HCT116 (cell line): Measurements from ENCODE around the gene NET1.

Experiments
- CEBPB ChIP-seq: IDR thresholded peaks from 2 replicates; pipeline ENCODE4 v1.6.1; 2012; ENCODE audit warnings: low read depth
- CTCF ChIP-seq, 3 experiments: fragments of 200-600 bp in 1 of 3; sonication (generic) in 1 of 3; IDR thresholded peaks in 2 of 3; conservative IDR thresholded peaks in 1 of 3; 2 replicates each; pipeline ENCODE4 v1.5.1; 2012 to 2017; ENCODE audit warnings: low read depth in 2 of 3, low read length in 2 of 3, antibody characterized with exemption in 1 of 3, borderline replicate concordance in 1 of 3, control low read depth in 1 of 3, mild to moderate bottlenecking in 1 of 3, mixed read lengths in 1 of 3, mixed run types in 1 of 3, moderate library complexity in 1 of 3; ENCODE audit not compliant: insufficient read depth in 1 of 3
- EGR1 ChIP-seq: IDR thresholded peaks from 2 replicates; pipeline ENCODE4 v1.6.1; 2012; ENCODE audit warnings: low read depth
- ELF1 ChIP-seq: IDR thresholded peaks from 2 replicates; pipeline ENCODE4 v1.6.1; 2012; ENCODE audit warnings: low read depth, borderline replicate concordance
- EZH2 ChIP-seq: fragments of 200-600 bp; sonication (generic); IDR thresholded peaks from 2 replicates; pipeline ENCODE4 v1.6.1; 2017; ENCODE audit warnings: antibody characterized with exemption, mixed run types
- MAX ChIP-seq: IDR thresholded peaks from 2 replicates; pipeline ENCODE4 v1.6.1; 2012
- POLR2A ChIP-seq: IDR thresholded peaks from 2 replicates; pipeline ENCODE4 v1.7.0; 2011; ENCODE audit warnings: borderline replicate concordance; ENCODE audit not compliant: insufficient read depth, insufficient read length; ENCODE audit errors: extremely low read depth
- POLR2AphosphoS5 ChIP-seq: IDR thresholded peaks from 2 replicates; pipeline ENCODE4 v1.6.1; 2011; ENCODE audit warnings: mild to moderate bottlenecking, low read depth, low read length, moderate library complexity
- REST ChIP-seq: IDR thresholded peaks from 2 replicates; pipeline ENCODE4 v1.6.1; 2012; ENCODE audit warnings: low read depth
- YY1 ChIP-seq: IDR thresholded peaks from 2 replicates; pipeline ENCODE4 v1.6.1; 2011; ENCODE audit warnings: low read length, low read depth, moderate library complexity, mild to moderate bottlenecking; ENCODE audit not compliant: insufficient replicate concordance; ENCODE audit errors: extremely low read depth
- ZNF274 ChIP-seq: fragments of 200-500 bp; sonication (Bioruptor generic); IDR thresholded peaks from 2 replicates; pipeline ENCODE4 v1.6.1; 2014; ENCODE audit warnings: mild to moderate bottlenecking, low read depth, low read length, inconsistent platforms

GRCh38 chr10:5465976-5466450, 53.7 kb downstream of the NET1 start:
- TF ChIP-seq CEBPB (no peak), YY1 (no peak), MAX (no peak), CTCF (IDR thresholded peaks at IDR 0.05 in 2 of 3, conservative IDR thresholded peaks at IDR 0.05 in 1 of 3; ENCODE audit: borderline replicate concordance in 1 of 3, insufficient read depth in 1 of 3, low read depth in 2 of 3, low read length in 2 of 3) (no peak), EGR1 (no peak), POLR2AphosphoS5 (no peak), ZNF274 (no peak), EZH2 (no peak), POLR2A (no peak), REST (no peak), ELF1 (no peak)
